H1 (cell line): Measurements from ENCODE around the gene PSMC3. TPM values are rescaled to one million over a fixed set of nuclear protein-coding genes. Genes with fewer than 3 reads are reported as not detected.

Experiments
- CTCF ChIA-PET: fragments of 300-600 bp; sonication (Branson Sonifier 250); formaldehyde crosslinking; loops from one replicate; lab custom pipeline; 2021; ENCODE audit not compliant: partially characterized antibody; lab: Charles Lee
- POLR2A ChIA-PET: fragments of 300-600 bp; sonication (Branson Sonifier 250); formaldehyde crosslinking; loops from one replicate; lab custom pipeline; 2021; ENCODE audit warnings: inconsistent platforms; ENCODE audit not compliant: partially characterized antibody; lab: Charles Lee
- DNase-seq, 2 experiments: peaks; one replicate each; pipeline versions ENCODE4 v3.0.0 to v3.0.0-alpha.2; 2010 to 2022; ENCODE audit warnings: low spot score in 2 of 2, low read depth in 1 of 2, mixed read lengths in 1 of 2
- FAIRE-seq: peaks from 2 replicates; lab custom pipeline; 2011; peaks lifted over from hg19 to GRCh38; lab: Jason Lieb, UNC
- H2AFZ ChIP-seq: 2 replicates; pipeline ENCODE4 v1.8.1; 2012; ENCODE audit warnings: low read length, inconsistent platforms
- H2AK5ac ChIP-seq: 2 replicates; pipeline ENCODE4 v1.6.1; 2013; ENCODE audit warnings: low read depth, low read length
- H2BK120ac ChIP-seq: replicated peaks from 2 replicates; pipeline ENCODE3; 2013; ENCODE audit warnings: low read depth, low read length, inconsistent platforms
- H2BK12ac ChIP-seq: 2 replicates; pipeline ENCODE4 v1.6.1; 2013; ENCODE audit warnings: low read depth, low read length
- H2BK15ac ChIP-seq: 2 replicates; pipeline ENCODE4 v1.6.1; 2013; ENCODE audit warnings: low read length
- H2BK20ac ChIP-seq: 2 replicates; pipeline ENCODE4 v1.6.1; 2013; ENCODE audit warnings: low read length
- H2BK5ac ChIP-seq: 2 replicates; pipeline ENCODE4 v1.6.1; 2013; ENCODE audit warnings: low read depth, low read length
- H3K14ac ChIP-seq: 2 replicates; pipeline ENCODE4 v1.6.1; 2013; ENCODE audit warnings: inconsistent platforms; ENCODE audit not compliant: insufficient read length
- H3K18ac ChIP-seq: 2 replicates; pipeline ENCODE4 v1.6.1; 2013; ENCODE audit warnings: low read length; ENCODE audit errors: extremely low read depth
- H3K23ac ChIP-seq: 2 replicates; pipeline ENCODE4 v1.6.1; 2013; ENCODE audit warnings: inconsistent platforms; ENCODE audit not compliant: insufficient read length
- H3K23me2 ChIP-seq: 2 replicates; pipeline ENCODE4 v1.6.1; 2013; ENCODE audit warnings: low read depth, low read length
- H3K27ac ChIP-seq: 2 replicates; pipeline ENCODE4 v1.6.1; 2011; ENCODE audit warnings: low read depth, low read length, inconsistent platforms
- H3K27me3 ChIP-seq, 4 experiments: replicated peaks in 1 of 4; 1 replicate in 1 of 4; 2 replicates in 3 of 4; pipeline versions ENCODE4 v1.6.1 to v1.8.1; 2011 to 2013; ENCODE audit warnings: low read length in 3 of 4, mild to moderate bottlenecking in 3 of 4, inconsistent platforms in 2 of 4, mixed read lengths in 2 of 4, moderate library complexity in 1 of 4; ENCODE audit not compliant: control insufficient read depth in 3 of 4, insufficient read depth in 3 of 4; ENCODE audit errors: extremely low read depth in 1 of 4
- H3K36me3 ChIP-seq, 4 experiments: 2 replicates each; pipeline versions ENCODE4 v1.6.1 to v1.8.1; 2011 to 2013; ENCODE audit warnings: mild to moderate bottlenecking in 4 of 4, low read length in 3 of 4, moderate library complexity in 2 of 4, control low read depth in 1 of 4, inconsistent platforms in 1 of 4; ENCODE audit not compliant: insufficient read depth in 4 of 4, control insufficient read depth in 2 of 4
- H3K4ac ChIP-seq: replicated peaks from 2 replicates; pipeline ENCODE3; 2013; ENCODE audit warnings: low read length, low read depth, mixed read lengths, inconsistent platforms; ENCODE audit not compliant: insufficient read length
- H3K4me1 ChIP-seq, 4 experiments: replicated peaks in 1 of 4; 1 replicate in 1 of 4; 2 replicates in 3 of 4; pipeline versions ENCODE4 v1.6.1 to v1.8.1; 2011 to 2013; ENCODE audit warnings: low read length in 3 of 4, inconsistent platforms in 2 of 4, mixed read lengths in 1 of 4; ENCODE audit not compliant: insufficient read depth in 4 of 4, control insufficient read depth in 3 of 4
- H3K4me2 ChIP-seq, 2 experiments: 2 replicates each; pipeline versions ENCODE4 v1.6.1 to v1.8.1; 2011 to 2013; ENCODE audit warnings: low read depth in 2 of 2, low read length in 2 of 2, control low read depth in 1 of 2, inconsistent platforms in 1 of 2, mild to moderate bottlenecking in 1 of 2; ENCODE audit not compliant: insufficient read depth in 1 of 2
- H3K4me3 ChIP-seq, 4 experiments: fragments of 200-600, 300-600 bp in 1 of 4; sonication (generic), shearing (Covaris generic), sonication (Bioruptor Twin) in 1 of 4; 2 replicates each; pipeline versions ENCODE4 v1.5.1 to v1.8.1; 2011 to 2016; ENCODE audit warnings: low read length in 4 of 4, low read depth in 3 of 4, control low read depth in 2 of 4, inconsistent platforms in 2 of 4, mild to moderate bottlenecking in 2 of 4, mixed read lengths in 1 of 4, moderate library complexity in 1 of 4; ENCODE audit not compliant: insufficient read depth in 2 of 4; ENCODE audit errors: extremely low read depth in 1 of 4
- H3K56ac ChIP-seq: replicated peaks from 2 replicates; pipeline ENCODE3; 2013; ENCODE audit warnings: low read depth, mild to moderate bottlenecking, mixed read lengths, low read length, inconsistent platforms; ENCODE audit not compliant: insufficient read length
- H3K79me1 ChIP-seq: 2 replicates; pipeline ENCODE4 v1.6.1; 2013; ENCODE audit warnings: low read depth, low read length, control low read depth
- H3K79me2 ChIP-seq, 2 experiments: 2 replicates each; pipeline versions ENCODE4 v1.6.1 to v1.8.1; 2012 to 2013; ENCODE audit warnings: low read length in 2 of 2, mild to moderate bottlenecking in 2 of 2, inconsistent platforms in 1 of 2; ENCODE audit not compliant: insufficient read depth in 2 of 2, control insufficient read depth in 1 of 2
- H3K9ac ChIP-seq, 4 experiments: replicated peaks in 1 of 4; 1 replicate in 1 of 4; 2 replicates in 3 of 4; pipeline versions ENCODE4 v1.6.1 to v1.8.1; 2011 to 2013; ENCODE audit warnings: low read depth in 3 of 4, low read length in 3 of 4, control low read depth in 2 of 4, mild to moderate bottlenecking in 2 of 4, moderate library complexity in 2 of 4, inconsistent platforms in 1 of 4; ENCODE audit errors: extremely low read depth in 1 of 4
- H3K9me3 ChIP-seq, 2 experiments: 2 replicates each; pipeline versions ENCODE4 v1.6.1 to v1.8.1; 2012 to 2013; ENCODE audit warnings: mild to moderate bottlenecking in 2 of 2, moderate library complexity in 2 of 2, control low read depth in 1 of 2, inconsistent platforms in 1 of 2, low read depth in 1 of 2, low read length in 1 of 2, mixed read lengths in 1 of 2; ENCODE audit not compliant: insufficient read depth in 2 of 2
- H4K20me1 ChIP-seq, 2 experiments: replicated peaks in 1 of 2; 2 replicates each; pipeline versions ENCODE3 to v1.8.1; 2011 to 2013; ENCODE audit warnings: inconsistent platforms in 2 of 2, low read length in 2 of 2, mild to moderate bottlenecking in 1 of 2; ENCODE audit not compliant: insufficient read depth in 2 of 2, control insufficient read depth in 1 of 2
- H4K5ac ChIP-seq: 2 replicates; pipeline ENCODE4 v1.6.1; 2013; ENCODE audit warnings: low read length, low read depth, mixed read lengths, inconsistent platforms; ENCODE audit not compliant: insufficient read length
- H4K8ac ChIP-seq: 2 replicates; pipeline ENCODE4 v1.8.0; 2013; ENCODE audit warnings: mild to moderate bottlenecking, moderate library complexity, low read length, inconsistent platforms; ENCODE audit not compliant: insufficient read depth; ENCODE audit errors: extremely low read depth
- H4K91ac ChIP-seq: replicated peaks from 2 replicates; pipeline ENCODE3; 2013; ENCODE audit warnings: low read length, mixed read lengths, inconsistent platforms; ENCODE audit not compliant: insufficient read length
- ATF2 ChIP-seq: IDR thresholded peaks from 2 replicates; pipeline ENCODE4 v1.6.1; 2012; ENCODE audit warnings: low read length, inconsistent platforms
- CBX5 ChIP-seq: fragments of 300-800, 300-1000 bp; sonication (generic); IDR thresholded peaks from 2 replicates; pipeline ENCODE4 v1.7.1; 2016; ENCODE audit warnings: antibody characterized with exemption, low read length, low read depth
- CREB1 ChIP-seq: IDR thresholded peaks from 2 replicates; pipeline ENCODE4 v1.6.1; 2012; ENCODE audit warnings: inconsistent platforms
- EZH2 ChIP-seq: fragments of 200-600 bp; sonication (generic); IDR thresholded peaks from 2 replicates; pipeline ENCODE4 v1.7.1; 2012; ENCODE audit warnings: low read depth, mild to moderate bottlenecking, moderate library complexity, low read length, inconsistent platforms; ENCODE audit not compliant: severe bottlenecking
- MAX ChIP-seq: IDR thresholded peaks from 2 replicates; pipeline ENCODE4 v1.6.1; 2012; ENCODE audit warnings: inconsistent platforms
- POLR2A ChIP-seq, 2 experiments: IDR thresholded peaks; 1 replicate in 1 of 2; 2 replicates in 1 of 2; pipeline ENCODE4 v1.6.1; 2011; ENCODE audit warnings: low read depth in 2 of 2, low read length in 2 of 2, mild to moderate bottlenecking in 2 of 2; ENCODE audit errors: control extremely low read depth in 1 of 2
- SP1 ChIP-seq: IDR thresholded peaks from 2 replicates; pipeline ENCODE4 v1.6.1; 2011; ENCODE audit warnings: low read depth, low read length
- SP4 ChIP-seq: IDR thresholded peaks from 2 replicates; pipeline ENCODE4 v1.6.1; 2012; ENCODE audit warnings: low read length, inconsistent platforms
- TAF7 ChIP-seq: optimal IDR thresholded peaks from 2 replicates; pipeline ENCODE3; 2011; ENCODE audit warnings: low read depth, mild to moderate bottlenecking, inconsistent platforms, low read length, moderate library complexity, borderline replicate concordance
- TEAD4 ChIP-seq: IDR thresholded peaks from 2 replicates; pipeline ENCODE4 v1.6.1; 2012; ENCODE audit warnings: low read depth, low read length, inconsistent platforms, mixed read lengths
- USF2 ChIP-seq: IDR thresholded peaks from 2 replicates; pipeline ENCODE4 v1.6.1; 2011; ENCODE audit warnings: low read length, improper control_type of control experiment
- WGBS, 2 experiments: shearing (Covaris generic) in 1 of 2; methylation state at CpG; one replicate each; pipeline versions ENCODE4 v1.1.6 to v1.1.7; 2013 to 2015; ENCODE audit warnings: low lambda C conversion rate in 2 of 2, mixed read lengths in 2 of 2, inconsistent platforms in 1 of 2, low coverage in 1 of 2, missing lambda C conversion rate in 1 of 2; ENCODE audit not compliant: insufficient replicate concordance in 2 of 2, insufficient coverage in 1 of 2, insufficient read length in 1 of 2; ENCODE audit errors: extremely low coverage in 1 of 2, missing lambda C conversion rate in 1 of 2; 5-methylcytosine and 5-hydroxymethylcytosine counted together
- polyA plus RNA-seq, 7 experiments: library from polyadenylated mRNA; depleted of rRNA in 3 of 7; stranded (reverse) in 5 of 7; unstranded in 2 of 7; fragments of >200 nt in 5 of 7; fragments of 200-250 nt in 2 of 7; gene quantifications; 1 replicate in 5 of 7; 2 replicates in 1 of 7; 4 replicates in 1 of 7; pipeline versions ENCODE4 v1.2.1 to v1.2.3, GENCODE V29; 2011 to 2013; ENCODE audit warnings: missing spikeins in 2 of 7, mixed read lengths in 2 of 7
- total RNA-seq: library from RNA; stranded (reverse); fragmentation: NEBNext Ultra II Directional; extraction: Animal tissue kit (Norgen Biotek cat#: 25700); gene quantifications from 2 replicates; pipeline ENCODE4 v1.2.1, GENCODE V29; 2021

Gene PSMC3
- total and polyA plus RNA-seq, 2 of the 8 experiments (the other 6 are each of a cell fraction or from before 2014, with no cell fraction given), result 105 to 160 TPM

GRCh38 chr11:47376107-47376524 is 50.1 kb downstream of the PSMC3 start:
- Histone ChIP-seq H3K79me1 (no peaks in the 10 kb centered on the region), H2BK120ac (no peak overlapping the region), H3K27ac (no peak overlapping the region), H3K9ac (no peak overlapping the region; a peak in 1 of 7 replicates), H3K56ac (no peak overlapping the region), H3K4me3 (no peak overlapping the region), H2BK5ac (peak overlapping the region; percentile 52; the same call in 1 of the 2 replicates), H3K4ac (no peak overlapping the region), H2BK12ac (peak overlapping the region; percentile 84; the same call in 1 of the 2 replicates), H3K27me3 (no peaks in the 10 kb centered on the region), H2BK15ac (peak overlapping the region; percentile 100), H4K8ac (no peak overlapping the region; the same call in 1 of the 2 replicates), H3K4me1 (peaks cover 0 to 5% (median 2%) of the 10 kb centered on the region in 4 experiments; a peak in 5 of 7 replicates), H3K18ac (no peak overlapping the region; the same call in 1 of the 2 replicates), H4K91ac (peak overlapping the region; percentile 73), H3K4me2 (no peak overlapping the region), H3K14ac (no peak overlapping the region), H3K36me3 (no peaks in the 10 kb centered on the region), H3K9me3 (no peaks in the 10 kb centered on the region), H3K79me2 (no peaks in the 10 kb centered on the region), H4K5ac (peak overlapping the region; percentile 21), H2AK5ac (0 out of 2 replicates have a peak overlapping the region, but pooled peaks have one; percentile 93), H3K23me2 (peaks cover 9% of the 10 kb centered on the region; the same call in 1 of the 2 replicates), H2AFZ (no peak overlapping the region), H4K20me1 (peaks cover 0 to 2% of the 10 kb centered on the region in 2 experiments), H2BK20ac (0 out of 2 replicates have a peak overlapping the region, but pooled peaks have one; percentile 23), H3K23ac (no peak overlapping the region)
- DNase-seq (no peak), FAIRE-seq (no peak)
- no peak for TF ChIP-seq POLR2A (IDR thresholded peaks at IDR 0.05; ENCODE audit: control extremely low read depth in 1 of 2, low read depth in 2 of 2, low read length in 2 of 2)
- TF ChIP-seq SP1, result no peak
- TF ChIP-seq SP4, result no peak
- no peak for TF ChIP-seq MAX
- no peak for TF ChIP-seq USF2
- TF ChIP-seq TEAD4, result no peak
- no peak for TF ChIP-seq CREB1
- no peak for TF ChIP-seq CBX5
- no peak for TF ChIP-seq TAF7
- TF ChIP-seq EZH2, result no peak
- no peak for TF ChIP-seq ATF2
- POLR2A ChIA-PET, result interaction anchor here (0.8 to 1.8 kb wide), 5 partner anchors 14 to 140 kb away, joined by 3 to 5 read pairs (median 4); partner anchors contain the start of gene SLC39A13
- WGBS, 2 experiments, result 84% methylated on average over 8 of the region's 8 CpGs; no CpG with 5 or more reads in 1 of the 2 experiments
- CTCF ChIA-PET, result interaction anchor here (0.6 to 1.6 kb wide), 8 partner anchors 10 to 335 kb away, joined by 3 to 11 read pairs (median 4); no protein-coding TSS in a partner anchor
